GM12865 (cell line): ENCODE data around the gene FOLR3.
"Not testable (repeated sequence)": the region's sequence is repeated elsewhere in the genome, so short reads cannot be mapped to it uniquely, and the experiment has no call there.

ENCODE experiments used
- DNase-seq: peaks from one replicate; pipeline ENCODE4 v3.0.0; 2010; ENCODE audit warnings: low read depth
- H3K4me3 ChIP-seq: 2 replicates; pipeline ENCODE4 v1.5.1; 2011; ENCODE audit warnings: mild to moderate bottlenecking, low read depth, low read length, control low read depth
- TF ChIP-seq, protein P1 (sequence below): IDR thresholded peaks from 2 replicates; pipeline ENCODE4 v1.5.1; 2011; ENCODE audit warnings: low read length, control low read depth, low read depth, inconsistent platforms; ENCODE audit not compliant: insufficient read depth; ENCODE audit errors: missing control alignments

FOLR3 gene

DNA sequence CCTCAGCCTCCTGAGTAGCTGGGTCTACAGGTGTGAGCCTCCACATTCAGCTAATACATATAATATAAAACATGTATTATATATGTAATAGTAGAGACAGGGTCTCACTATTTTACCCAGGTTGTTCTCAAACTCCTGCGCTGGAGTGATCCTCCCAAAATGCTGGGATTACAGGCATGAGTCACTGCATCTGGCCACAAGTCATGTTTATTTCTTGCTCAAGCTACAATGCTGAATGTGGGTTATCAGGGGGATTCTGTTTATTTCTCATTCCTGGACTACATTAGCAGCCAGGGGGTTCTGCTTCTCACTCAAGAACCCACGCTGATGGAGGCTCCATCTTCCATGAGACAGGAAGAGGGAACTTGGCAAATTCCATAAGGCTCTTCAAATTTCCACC is 24.8 kb downstream of the FOLR3 start:
- no peak for DNase-seq
- TF ChIP-seq, protein P1, sequence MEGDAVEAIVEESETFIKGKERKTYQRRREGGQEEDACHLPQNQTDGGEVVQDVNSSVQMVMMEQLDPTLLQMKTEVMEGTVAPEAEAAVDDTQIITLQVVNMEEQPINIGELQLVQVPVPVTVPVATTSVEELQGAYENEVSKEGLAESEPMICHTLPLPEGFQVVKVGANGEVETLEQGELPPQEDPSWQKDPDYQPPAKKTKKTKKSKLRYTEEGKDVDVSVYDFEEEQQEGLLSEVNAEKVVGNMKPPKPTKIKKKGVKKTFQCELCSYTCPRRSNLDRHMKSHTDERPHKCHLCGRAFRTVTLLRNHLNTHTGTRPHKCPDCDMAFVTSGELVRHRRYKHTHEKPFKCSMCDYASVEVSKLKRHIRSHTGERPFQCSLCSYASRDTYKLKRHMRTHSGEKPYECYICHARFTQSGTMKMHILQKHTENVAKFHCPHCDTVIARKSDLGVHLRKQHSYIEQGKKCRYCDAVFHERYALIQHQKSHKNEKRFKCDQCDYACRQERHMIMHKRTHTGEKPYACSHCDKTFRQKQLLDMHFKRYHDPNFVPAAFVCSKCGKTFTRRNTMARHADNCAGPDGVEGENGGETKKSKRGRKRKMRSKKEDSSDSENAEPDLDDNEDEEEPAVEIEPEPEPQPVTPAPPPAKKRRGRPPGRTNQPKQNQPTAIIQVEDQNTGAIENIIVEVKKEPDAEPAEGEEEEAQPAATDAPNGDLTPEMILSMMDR, result no peak

DNA sequence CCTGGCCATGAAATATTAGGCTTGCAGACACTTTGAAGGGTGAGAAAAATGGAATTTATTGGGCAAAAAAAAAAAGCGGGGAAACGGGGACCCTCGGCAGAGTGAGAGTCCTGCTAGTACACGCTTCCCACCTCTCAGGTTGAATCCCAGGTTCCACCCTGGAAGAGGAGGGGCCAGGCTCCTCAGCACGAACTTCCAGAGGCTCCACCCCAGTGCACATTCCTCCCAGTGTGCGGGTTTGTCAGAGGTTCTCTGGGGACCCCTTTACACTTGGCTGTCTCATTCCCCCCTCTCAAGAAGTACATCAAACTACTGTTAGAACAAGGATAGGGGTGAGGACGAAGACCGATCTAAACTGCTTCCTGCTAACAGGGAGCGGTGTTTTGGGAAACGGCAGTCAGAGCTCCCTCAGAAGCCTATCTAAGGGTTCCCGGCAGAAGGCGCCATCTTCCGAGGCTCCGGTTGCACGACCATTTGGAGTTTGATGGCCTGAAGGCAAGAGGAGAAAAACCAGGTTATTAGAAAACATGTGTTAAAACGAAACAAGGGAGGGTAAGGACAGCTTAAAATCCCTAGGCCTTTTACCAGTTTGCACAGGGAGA is 27.5 kb downstream of the FOLR3 start:
- H3K4me3 ChIP-seq, result no peak overlapping the region
- no peak for DNase-seq
- TF ChIP-seq, protein P1, result no peak

More for the DNA sequence above, 24.8 kb downstream of the FOLR3 start:
- H3K4me3 ChIP-seq, result no peak overlapping the region

DNA sequence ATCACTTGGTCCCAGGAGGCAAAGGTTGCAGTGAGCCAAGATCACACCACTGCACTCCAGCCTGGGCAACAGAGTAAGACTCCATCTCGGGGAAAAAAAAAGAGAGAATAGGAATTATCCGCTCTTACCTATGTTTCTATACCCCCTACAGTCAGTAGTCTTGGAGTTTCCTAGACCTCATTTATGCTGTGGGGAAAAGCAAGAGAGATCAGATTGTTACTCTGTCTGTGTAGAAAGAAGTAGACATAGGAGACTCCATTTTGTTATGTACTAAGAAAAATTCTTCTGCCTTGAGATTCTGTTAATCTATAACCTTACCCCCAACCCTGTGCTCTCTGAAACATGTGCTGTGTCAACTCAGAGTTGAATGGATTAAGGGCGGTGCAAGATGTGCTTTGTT is 28.7 kb downstream of the FOLR3 start:
- DNase-seq, H3K4me3 ChIP-seq: not testable (repeated sequence)

DNA sequence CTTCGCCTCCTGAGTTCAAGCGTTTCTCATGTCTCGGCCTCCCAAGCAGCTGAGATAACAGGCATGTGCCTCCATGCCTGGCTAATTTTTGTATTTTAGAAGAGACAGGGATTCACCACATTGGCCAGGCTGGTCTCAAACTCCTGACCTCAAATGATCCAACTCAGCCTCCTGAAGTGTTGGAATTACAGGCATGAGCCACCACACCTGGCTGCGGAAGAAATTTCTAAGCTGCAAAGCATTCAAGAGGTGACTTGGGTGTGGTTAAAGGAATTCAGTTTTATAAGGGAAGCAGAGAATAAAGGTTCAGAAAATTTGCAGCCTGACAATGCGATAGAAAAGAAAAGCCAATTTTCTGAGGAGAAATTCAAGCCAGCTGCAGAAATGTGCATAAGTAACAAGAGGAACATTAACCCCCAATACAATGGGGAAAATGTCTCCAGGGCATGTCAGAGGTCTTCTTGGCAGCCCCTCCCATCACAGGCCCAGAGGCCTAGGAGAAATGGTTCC is 33.6 kb downstream of the FOLR3 start:
- not testable (repeated sequence) for DNase-seq, H3K4me3 ChIP-seq

DNA sequence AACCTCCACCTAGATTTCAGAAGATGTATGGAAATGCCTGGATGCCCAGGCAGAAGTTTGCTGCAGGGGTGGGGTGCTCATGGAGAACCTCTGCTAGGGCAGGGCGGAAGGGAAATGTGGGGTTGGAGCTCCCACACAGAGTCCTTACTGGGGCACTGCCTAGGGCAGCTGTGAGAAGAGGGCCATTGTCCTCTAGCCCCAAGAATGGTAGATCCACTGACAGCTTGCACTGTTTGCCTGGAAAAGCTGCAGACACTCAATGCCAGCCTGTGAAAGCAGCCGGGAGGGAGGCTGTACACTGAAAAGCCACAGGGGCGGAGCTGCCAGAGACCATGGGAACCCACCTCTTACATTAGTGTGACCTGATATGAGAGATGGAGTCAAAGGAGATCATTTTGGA is 34.2 kb downstream of the FOLR3 start:
- H3K4me3 ChIP-seq, DNase-seq: not testable (repeated sequence)

DNA sequence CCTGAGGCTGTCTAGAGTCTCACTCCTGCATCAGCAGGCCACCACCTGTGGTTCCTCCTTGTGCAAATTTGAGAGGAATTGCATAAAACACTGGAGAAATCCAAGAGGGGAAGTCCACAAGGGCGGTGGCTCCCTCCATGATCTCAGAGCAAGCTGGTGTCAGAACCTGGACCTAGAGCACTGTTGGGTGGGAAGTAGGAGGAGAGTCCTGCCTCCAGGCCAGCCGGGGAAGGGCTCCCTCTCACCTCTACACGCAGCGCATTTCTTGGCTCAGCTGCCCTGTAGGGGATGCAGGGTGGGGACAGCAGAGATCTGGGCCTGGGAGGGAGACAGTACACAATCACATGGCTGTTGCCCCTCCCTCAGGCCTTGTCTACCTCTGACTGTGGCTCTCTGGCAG is 36.5 kb downstream of the FOLR3 start:
- H3K4me3 ChIP-seq, DNase-seq: not testable (repeated sequence)

DNA sequence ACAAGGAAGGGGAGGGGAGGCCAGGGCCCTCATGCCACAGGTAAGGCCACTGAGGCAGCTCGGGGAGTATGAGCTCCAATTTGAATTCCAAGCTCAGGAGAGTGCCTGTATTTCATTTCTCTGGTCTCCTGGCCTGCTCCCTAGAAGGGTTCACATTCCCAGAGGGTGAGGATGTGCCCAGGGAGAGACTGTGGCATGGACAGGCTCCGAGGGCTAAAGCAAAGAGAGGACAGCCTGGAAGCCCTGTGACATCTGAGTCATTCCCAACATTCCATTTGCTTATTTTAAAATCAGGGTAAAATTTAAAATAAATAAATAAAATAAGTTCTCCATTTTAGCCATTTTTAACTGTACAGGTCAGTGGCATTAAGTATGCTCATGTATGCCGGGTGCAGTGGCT is 37.8 kb downstream of the FOLR3 start:
- no peak overlapping the region for H3K4me3 ChIP-seq
- TF ChIP-seq, protein P1, result no peak
- DNase-seq, result no peak

DNA sequence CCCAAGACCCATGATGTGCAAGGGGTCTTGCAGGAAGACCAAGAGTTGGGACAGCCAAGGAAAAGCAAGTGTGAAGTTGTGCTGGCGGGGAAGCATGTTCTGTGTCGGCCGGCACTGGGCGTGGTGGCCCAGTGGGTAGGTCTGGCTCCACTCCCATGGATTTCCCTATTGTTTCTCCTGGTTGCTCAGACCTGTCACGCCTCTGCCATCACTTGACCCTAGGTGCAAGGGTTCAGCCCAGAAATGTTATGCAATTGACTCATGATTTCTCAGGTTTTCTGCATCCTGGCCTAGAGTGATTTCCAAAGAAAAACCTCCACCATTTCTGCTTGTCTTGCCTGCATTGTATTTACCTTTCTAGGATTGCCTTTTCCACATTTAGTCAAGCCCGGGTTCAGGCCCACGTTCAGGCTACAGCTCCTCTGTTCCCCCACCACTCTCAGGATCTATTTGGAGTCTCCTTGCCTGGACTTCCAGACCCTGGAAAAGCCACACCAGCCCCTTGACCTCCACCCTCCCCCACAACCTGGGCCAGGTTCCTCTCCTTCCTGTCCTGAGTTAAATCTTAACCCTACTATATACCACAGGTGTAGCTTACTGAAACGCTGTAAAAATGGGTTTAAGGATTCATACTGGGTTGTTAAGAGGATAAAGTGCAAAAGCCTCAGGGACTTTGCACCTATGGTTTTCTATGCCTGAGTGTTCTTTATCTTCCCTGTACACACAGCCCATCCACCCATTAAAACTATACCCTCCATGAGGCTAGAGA is 39.0 kb downstream of the FOLR3 start:
- TF ChIP-seq, protein P1, result no peak
- no peak for DNase-seq
- no peak overlapping the region for H3K4me3 ChIP-seq

DNA sequence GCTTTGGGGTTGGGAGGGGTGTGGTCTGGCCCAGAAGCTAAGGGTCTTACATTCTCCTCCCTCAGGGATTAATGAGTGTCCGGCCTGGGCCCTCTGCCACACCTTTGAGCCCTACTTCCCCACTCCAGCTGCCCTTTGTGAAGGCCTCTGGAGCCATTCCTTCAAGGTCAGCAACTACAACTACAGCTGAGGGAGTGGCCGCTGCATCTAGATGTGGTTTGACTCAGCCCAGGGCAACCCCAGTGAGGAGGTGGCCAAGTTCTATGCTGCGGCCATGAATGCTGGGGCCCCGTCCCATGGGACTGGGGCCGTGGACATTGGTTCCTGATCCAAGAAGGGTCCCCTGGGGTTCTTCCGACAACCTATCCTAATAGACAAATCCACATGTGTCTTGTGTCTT is 42.1 kb downstream of the FOLR3 start:
- no peak overlapping the region for H3K4me3 ChIP-seq
- TF ChIP-seq, protein P1, result no peak
- DNase-seq, result no peak
